HCT116 (cell line): ENCODE measurements around the gene WWOX. TPM values are rescaled to one million over a fixed set of nuclear protein-coding genes. Genes with fewer than 3 reads are reported as not detected.

Experiments used
- ATAC-seq: fragments of 200-7000 bp; cut with Tn5 transposase; 2 replicates; pipeline ENCODE4 v1.9.1; 2020; ENCODE audit warnings: mild to moderate bottlenecking, moderate library complexity
- BruUV-seq: library from RNA; stranded (reverse); fragments of 400-500 nt; replicated peaks from 2 replicates; lab custom pipeline; 2021; lab: Mats Ljungman, UMichigan
- CTCF ChIA-PET: fragments of 300-600 bp; sonication (Branson Sonifier 250); formaldehyde crosslinking; loops from one replicate; lab custom pipeline; 2021; ENCODE audit warnings: antibody characterized with exemption; lab: Charles Lee
- POLR2A ChIA-PET: fragments of 300-600, 350-600 bp; sonication (Branson Sonifier 250); formaldehyde crosslinking; loops from one replicate; lab custom pipeline; 2021; ENCODE audit warnings: antibody characterized with exemption; lab: Charles Lee
- RAD21 ChIA-PET, 2 experiments: fragments of 300-600 bp; sonication (Branson Sonifier 250); formaldehyde crosslinking; loops; one replicate each; lab custom pipeline; 2023; ENCODE audit warnings: low total read pairs in 2 of 2; ENCODE audit not compliant: uncharacterized antibody in 2 of 2, unreplicated experiment in 2 of 2, low non-redundant PET in 1 of 2; lab: Charles Lee
- DNase-seq: peaks from one replicate; pipeline ENCODE4 v3.0.0-alpha.2; 2010; ENCODE audit warnings: low read depth, low spot score
- H2AFZ ChIP-seq: fragments of 200-600 bp; shearing (Covaris generic), sonication (generic); 2 replicates; pipeline ENCODE4 v1.6.1; 2017; ENCODE audit warnings: low read depth, mixed run types, mixed read lengths, antibody characterized with exemption, low read length; ENCODE audit not compliant: poor library complexity, severe bottlenecking
- H3K27ac ChIP-seq: 2 replicates; pipeline ENCODE4 v1.5.1; 2012; ENCODE audit warnings: low read depth, low read length
- H3K27me3 ChIP-seq: fragments of 200-600 bp; sonication (generic); 2 replicates; pipeline ENCODE4 v1.6.1; 2016; ENCODE audit warnings: mixed run types, low read length, mixed read lengths; ENCODE audit not compliant: insufficient read depth
- H3K36me3 ChIP-seq, 2 experiments: fragments of 200-500 bp in 1 of 2; fragments of 200-600 bp in 1 of 2; sonication (Bioruptor generic) in 1 of 2; sonication (generic) in 1 of 2; 2 replicates each; pipeline versions ENCODE4 v1.5.1 to v1.6.1; 2014 to 2016; ENCODE audit warnings: low read length in 2 of 2, inconsistent platforms in 1 of 2, mixed read lengths in 1 of 2, mixed run types in 1 of 2; ENCODE audit not compliant: insufficient read depth in 2 of 2, control insufficient read depth in 1 of 2
- H3K4me1 ChIP-seq, 2 experiments: fragments of 200-600 bp in 1 of 2; sonication (generic) in 1 of 2; 2 replicates each; pipeline versions ENCODE4 v1.5.1 to v1.6.1; 2012 to 2017; ENCODE audit warnings: low read length in 2 of 2, inconsistent platforms in 1 of 2, mild to moderate bottlenecking in 1 of 2, mixed read lengths in 1 of 2, mixed run types in 1 of 2, moderate library complexity in 1 of 2; ENCODE audit not compliant: insufficient read depth in 2 of 2, control insufficient read depth in 1 of 2
- H3K4me2 ChIP-seq: fragments of 200-600 bp; sonication (generic); 2 replicates; pipeline ENCODE4 v1.6.1; 2017; ENCODE audit warnings: mixed run types, low read length, mixed read lengths
- H3K4me3 ChIP-seq, 2 experiments: fragments of 200-600 bp in 1 of 2; sonication (generic) in 1 of 2; replicated peaks in 1 of 2; 2 replicates each; pipeline ENCODE4 v1.5.1; 2011 to 2016; ENCODE audit warnings: low read length in 2 of 2, control low read depth in 1 of 2, low read depth in 1 of 2, mild to moderate bottlenecking in 1 of 2, mixed read lengths in 1 of 2, mixed run types in 1 of 2
- H3K79me2 ChIP-seq: fragments of 200-600 bp; sonication (generic); 2 replicates; pipeline ENCODE4 v1.6.1; 2017; ENCODE audit warnings: mild to moderate bottlenecking, mixed run types, low read length, moderate library complexity, mixed read lengths; ENCODE audit not compliant: insufficient read depth
- H3K9ac ChIP-seq: fragments of 200-600 bp; sonication (generic); 2 replicates; pipeline ENCODE4 v1.6.1; 2016; ENCODE audit warnings: low read length, mixed read lengths
- H3K9me2 ChIP-seq: fragments of 200-600 bp; sonication (generic), shearing (Covaris generic); 2 replicates; pipeline ENCODE4 v1.6.1; 2017; ENCODE audit warnings: mixed run types, mild to moderate bottlenecking, moderate library complexity; ENCODE audit not compliant: insufficient read depth
- H3K9me3 ChIP-seq, 2 experiments: fragments of 200-500 bp in 1 of 2; fragments of 200-600 bp in 1 of 2; sonication (Bioruptor generic) in 1 of 2; sonication (generic) in 1 of 2; 2 replicates each; pipeline ENCODE4 v1.6.1; 2014 to 2017; ENCODE audit warnings: low read length in 2 of 2, mixed read lengths in 2 of 2, inconsistent platforms in 1 of 2, low read depth in 1 of 2, mild to moderate bottlenecking in 1 of 2, mixed run types in 1 of 2, moderate library complexity in 1 of 2; ENCODE audit not compliant: control insufficient read depth in 1 of 2, insufficient read depth in 1 of 2
- H4K20me1 ChIP-seq: fragments of 200-600 bp; sonication (generic), shearing (Covaris generic); 2 replicates; pipeline ENCODE4 v1.6.1; 2017; ENCODE audit warnings: mixed run types, mild to moderate bottlenecking, moderate library complexity; ENCODE audit not compliant: insufficient read depth
- ATF3 ChIP-seq: IDR thresholded peaks from 2 replicates; pipeline ENCODE4 v1.6.1; 2012
- CEBPB ChIP-seq: IDR thresholded peaks from 2 replicates; pipeline ENCODE4 v1.6.1; 2012; ENCODE audit warnings: low read depth
- EGR1 ChIP-seq: IDR thresholded peaks from 2 replicates; pipeline ENCODE4 v1.6.1; 2012; ENCODE audit warnings: low read depth
- ELF1 ChIP-seq: IDR thresholded peaks from 2 replicates; pipeline ENCODE4 v1.6.1; 2012; ENCODE audit warnings: low read depth, borderline replicate concordance
- EZH2 ChIP-seq: fragments of 200-600 bp; sonication (generic); IDR thresholded peaks from 2 replicates; pipeline ENCODE4 v1.6.1; 2017; ENCODE audit warnings: antibody characterized with exemption, mixed run types
- EZH2phosphoT487 ChIP-seq: fragments of 200-600 bp; IDR thresholded peaks from 2 replicates; pipeline ENCODE4 v1.6.1; 2018; ENCODE audit warnings: antibody characterized with exemption, borderline replicate concordance
- JUND ChIP-seq: IDR thresholded peaks from 2 replicates; pipeline ENCODE4 v1.6.1; 2012
- MAX ChIP-seq: IDR thresholded peaks from 2 replicates; pipeline ENCODE4 v1.6.1; 2012
- POLR2A ChIP-seq: IDR thresholded peaks from 2 replicates; pipeline ENCODE4 v1.7.0; 2011; ENCODE audit warnings: borderline replicate concordance; ENCODE audit not compliant: insufficient read depth, insufficient read length; ENCODE audit errors: extremely low read depth
- RAD21 ChIP-seq: IDR thresholded peaks from 2 replicates; pipeline ENCODE4 v1.6.1; 2012; ENCODE audit warnings: low read depth, mild to moderate bottlenecking
- SIN3A ChIP-seq: IDR thresholded peaks from 2 replicates; pipeline ENCODE4 v1.6.1; 2012; ENCODE audit warnings: low read depth
- SP1 ChIP-seq: IDR thresholded peaks from 2 replicates; pipeline ENCODE4 v1.6.1; 2012; ENCODE audit warnings: low read depth
- SRF ChIP-seq: IDR thresholded peaks from 2 replicates; pipeline ENCODE4 v1.6.1; 2012; ENCODE audit warnings: low read depth
- TCF7L2 ChIP-seq: IDR thresholded peaks from 2 replicates; pipeline ENCODE4 v1.7.0; 2011; ENCODE audit warnings: borderline replicate concordance, inconsistent platforms; ENCODE audit not compliant: insufficient read depth, insufficient read length; ENCODE audit errors: extremely low read depth
- YY1 ChIP-seq: IDR thresholded peaks from 2 replicates; pipeline ENCODE4 v1.6.1; 2011; ENCODE audit warnings: low read length, low read depth, moderate library complexity, mild to moderate bottlenecking; ENCODE audit not compliant: insufficient replicate concordance; ENCODE audit errors: extremely low read depth
- ZFX ChIP-seq: fragments of 450-650 bp; IDR thresholded peaks from 2 replicates; pipeline ENCODE4 v1.6.1; 2017
- ZNF274 ChIP-seq: fragments of 200-500 bp; sonication (Bioruptor generic); IDR thresholded peaks from 2 replicates; pipeline ENCODE4 v1.6.1; 2014; ENCODE audit warnings: mild to moderate bottlenecking, low read depth, low read length, inconsistent platforms
- intact Hi-C: fragments of 100-400 bp; cut with micrococcal nuclease; formaldehyde crosslinking; loops from 2 replicates; pipeline ENCODE4 v1.10.0; 2022
- total RNA-seq: library from RNA; stranded (reverse); gene quantifications from one replicate; pipeline ENCODE4 v1.2.1, GENCODE V29; 2021; ENCODE audit not compliant: unreplicated experiment

Gene WWOX
- total RNA-seq, 1 experiment from 2014 or later, result 13.7 TPM

GRCh38 chr16:78785218-78785617 is 685.8 kb downstream of the WWOX start:
- H2AFZ ChIP-seq, result no peak overlapping the region
- H3K9ac ChIP-seq, result no peak overlapping the region
- intact Hi-C loops, result no loop called here
- no TSS peak for BruUV-seq
- H4K20me1 ChIP-seq, result no peaks in the 10 kb centered on the region
- H3K4me3 ChIP-seq, result no peak overlapping the region
- POLR2A ChIA-PET, result no interaction called here
- no peaks in the 10 kb centered on the region for H3K4me1 ChIP-seq
- no peaks in the 10 kb centered on the region for H3K36me3 ChIP-seq
- DNase-seq, result no peak
- no peaks in the 10 kb centered on the region for H3K79me2 ChIP-seq
- no peak for TF ChIP-seq EGR1
- no peak for TF ChIP-seq ELF1
- TF ChIP-seq POLR2A, result no peak
- TF ChIP-seq TCF7L2, result no peak
- no peak for TF ChIP-seq ATF3
- TF ChIP-seq EZH2phosphoT487, result no peak
- TF ChIP-seq SRF, result no peak
- no peak for TF ChIP-seq ZNF274
- TF ChIP-seq CEBPB, result no peak
- TF ChIP-seq, all 23 proteins: peak for 0
- Histone ChIP-seq H3K27ac (no peak overlapping the region), H3K27me3 (no peaks in the 10 kb centered on the region), H3K9me2 (no peaks in the 10 kb centered on the region), H3K4me2 (no peak overlapping the region), H3K9me3 (peaks cover 6 to 8% of the 10 kb centered on the region in 2 experiments; a peak in 2 of 4 replicates)
- ChIA-PET CTCF (no interaction called here), RAD21 (no interaction called here)
- no peak for ATAC-seq

- Histone ChIP-seq H4K20me1 (no peaks in the 10 kb centered on the region), H3K9ac (no peak overlapping the region), H3K9me2 (no peaks in the 10 kb centered on the region), H3K27me3 (no peaks in the 10 kb centered on the region), H3K4me1 (no peaks in the 10 kb centered on the region), H3K9me3 (peaks cover 6 to 7% of the 10 kb centered on the region in 2 experiments; a peak in 2 of 4 replicates), H3K36me3 (no peaks in the 10 kb centered on the region), H3K79me2 (no peaks in the 10 kb centered on the region), H2AFZ (no peak overlapping the region), H3K27ac (no peak overlapping the region), H3K4me3 (no peak overlapping the region), H3K4me2 (no peak overlapping the region)
- ChIA-PET POLR2A (no interaction called here), CTCF (no interaction called here), RAD21 (no interaction called here)
- no TSS peak for BruUV-seq
- DNase-seq, result no peak
- ATAC-seq, result no peak
- TF ChIP-seq EGR1 (no peak), ZNF274 (no peak), EZH2phosphoT487 (no peak), ZFX (no peak), JUND (no peak), MAX (no peak), YY1 (no peak), ATF3 (no peak), SIN3A (no peak), SP1 (no peak), EZH2 (no peak), RAD21 (no peak)
- intact Hi-C loops, result no loop called here
Measured at GRCh38 chr16:78786635-78787034, 687.2 kb downstream of the WWOX start.
